GM10847 (cell line): ENCODE measurements around the gene KCNK10.

Experiments used
- POLR2A ChIP-seq: IDR thresholded peaks from 2 replicates; pipeline ENCODE4 v1.6.1; 2011; ENCODE audit not compliant: insufficient read length; ENCODE audit errors: extremely low read depth

Gene KCNK10

DNA sequence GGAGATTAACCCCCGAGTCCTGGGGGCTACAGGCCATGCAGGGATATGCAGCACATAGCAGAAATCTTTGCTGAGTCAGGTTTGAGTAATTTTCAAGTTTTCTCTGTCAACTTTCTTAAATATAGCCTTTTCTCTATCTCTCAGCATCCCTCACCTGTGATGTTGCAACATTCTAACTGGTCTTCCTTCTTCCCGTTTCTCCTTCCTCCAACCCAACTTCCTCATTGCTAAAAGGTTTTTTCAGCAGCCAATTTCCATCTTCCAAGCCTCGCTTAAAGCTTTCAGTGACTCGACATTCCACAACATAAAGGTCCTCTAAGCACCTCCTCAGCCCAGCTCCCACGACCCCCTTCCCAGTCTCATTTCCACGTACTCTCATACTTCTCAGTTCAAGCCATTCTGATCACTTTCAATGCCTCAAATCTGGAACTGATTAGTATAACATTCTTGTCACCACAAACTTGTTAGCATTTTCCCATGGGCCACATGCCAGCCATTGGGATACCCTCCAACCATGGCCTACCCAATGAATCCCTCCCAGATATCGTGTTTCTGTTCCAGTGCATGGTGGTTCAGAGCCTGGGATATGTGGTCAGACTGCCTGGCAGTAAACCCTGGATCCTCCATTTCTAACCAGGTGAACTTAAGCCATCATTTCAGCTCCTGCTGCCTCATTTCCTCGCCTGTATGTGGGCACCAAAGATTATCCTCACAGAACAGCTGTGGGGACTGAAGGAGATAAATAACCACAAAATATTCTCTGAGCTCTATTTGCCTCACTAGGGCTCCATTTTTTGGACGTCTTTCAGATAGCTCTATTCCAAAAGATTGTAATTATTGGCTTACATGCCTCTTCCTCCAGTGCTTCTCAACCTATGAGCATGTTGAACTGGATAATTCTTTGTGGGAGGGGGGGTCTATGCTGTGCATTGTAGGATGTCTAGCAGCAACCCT, 65.8 kb downstream of the KCNK10 start:
- TF ChIP-seq POLR2A = no peak

GRCh38 chr14:88255798-88256197, 67.3 kb downstream of the KCNK10 start:
- TF ChIP-seq POLR2A = no peak

GRCh38 chr14:88255196-88255595, 67.9 kb downstream of the KCNK10 start:
- TF ChIP-seq POLR2A = no peak

- TF ChIP-seq POLR2A = no peak
These were observed 70.6 kb downstream of the KCNK10 start for GRCh38 chr14:88252498-88252897.

DNA sequence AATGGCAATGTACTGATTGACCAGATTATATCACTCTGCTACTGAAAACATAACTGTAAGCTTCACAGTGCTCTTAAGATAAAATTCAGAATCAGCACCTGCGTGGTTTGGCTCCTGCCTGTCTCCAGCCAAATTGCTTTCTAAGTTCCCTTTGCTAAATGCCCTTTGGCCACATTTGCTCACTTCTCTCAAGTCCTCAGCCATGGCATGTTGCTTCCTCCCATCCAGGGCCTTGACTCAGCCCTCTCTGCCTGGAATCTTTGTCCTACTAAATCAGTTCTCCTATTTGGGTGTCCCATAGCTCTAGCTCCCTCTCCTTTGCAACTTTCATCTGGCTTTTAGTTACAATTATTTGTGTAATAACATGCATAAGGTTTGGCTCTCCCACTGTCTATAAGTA, 71.4 kb downstream of the KCNK10 start:
- no peak for TF ChIP-seq POLR2A

GRCh38 chr14:88249266-88249665, 73.8 kb downstream of the KCNK10 start:
- no peak for TF ChIP-seq POLR2A

GRCh38 chr14:88248606-88249005, 74.5 kb downstream of the KCNK10 start:
- no peak for TF ChIP-seq POLR2A

GRCh38 chr14:88247228-88247627, 75.8 kb downstream of the KCNK10 start:
- no peak for TF ChIP-seq POLR2A

DNA sequence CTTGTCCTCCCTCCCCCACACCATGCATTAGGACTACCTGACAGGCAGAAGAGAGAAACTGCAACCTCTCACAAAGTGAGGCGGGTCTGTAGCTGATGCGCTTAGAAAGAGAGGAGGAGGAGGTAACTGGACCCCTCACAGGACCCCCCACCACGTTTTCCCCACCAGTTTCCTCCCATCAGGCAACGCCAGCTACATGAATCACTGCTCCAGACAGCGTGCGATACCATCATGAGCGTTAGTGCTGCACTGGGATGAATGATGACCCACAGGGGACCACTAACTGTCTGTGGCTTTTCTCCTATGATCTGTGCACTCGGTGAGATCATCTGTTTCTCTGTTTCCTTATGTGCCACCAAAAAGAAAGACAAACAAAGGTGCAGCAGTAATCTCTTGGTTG, 77.7 kb downstream of the KCNK10 start:
- TF ChIP-seq POLR2A = no peak

DNA sequence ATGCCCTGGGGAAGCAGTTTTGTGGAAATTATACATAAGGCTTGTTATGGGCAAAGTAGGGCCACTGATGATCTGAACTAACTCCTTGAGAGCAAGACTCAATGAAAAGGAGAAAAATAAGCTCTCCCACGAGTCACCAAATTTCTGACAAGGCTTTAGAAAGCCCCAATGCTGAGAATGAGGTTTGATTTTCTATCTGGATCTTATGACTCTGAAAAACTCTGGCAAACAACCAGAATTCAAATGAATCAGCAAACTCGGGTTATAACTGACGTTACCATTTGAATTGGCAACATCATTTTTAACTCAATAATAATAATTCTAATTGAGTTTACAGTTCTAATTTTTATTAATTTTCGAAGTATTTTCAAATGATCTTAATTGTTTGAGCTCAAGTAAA, 79.1 kb downstream of the KCNK10 start:
- no peak for TF ChIP-seq POLR2A

DNA sequence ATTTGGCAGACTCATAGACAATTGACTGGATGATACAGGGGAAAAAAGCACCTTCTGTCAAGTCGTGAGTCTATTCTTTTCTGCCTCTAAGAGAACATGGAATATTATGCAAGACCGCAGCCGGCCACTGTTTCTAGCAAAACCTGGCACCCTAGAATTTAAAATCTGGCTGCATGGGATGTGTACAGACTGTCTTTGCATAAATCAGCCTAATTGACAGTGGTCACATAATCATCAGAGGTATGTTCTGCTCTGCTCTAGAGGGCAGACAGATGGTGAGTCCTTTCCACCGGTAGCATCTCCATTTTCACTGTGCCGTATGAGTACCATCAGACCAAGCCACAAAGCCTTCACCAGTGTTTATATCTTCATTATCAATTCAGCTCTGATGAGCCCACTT, 80.6 kb downstream of the KCNK10 start:
- TF ChIP-seq POLR2A = no peak

DNA sequence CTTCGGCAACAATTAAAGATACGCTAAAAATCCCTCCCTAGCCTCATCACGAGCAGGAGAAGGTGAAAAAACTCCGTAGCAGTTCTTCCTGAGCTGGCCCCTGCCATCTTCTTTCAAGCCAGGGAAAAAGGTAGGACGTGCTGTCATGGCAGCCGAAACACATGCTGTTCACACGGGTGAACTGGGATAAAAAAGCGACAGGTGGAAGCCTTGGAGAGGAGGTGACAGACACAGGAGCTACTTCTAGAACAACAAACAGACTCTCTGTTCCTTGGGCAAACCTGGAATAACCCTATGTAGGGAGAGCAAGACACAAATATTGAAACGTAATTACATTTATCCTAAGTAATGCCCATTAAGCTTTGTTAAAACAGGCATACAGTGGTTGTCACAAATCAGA, 81.3 kb downstream of the KCNK10 start:
- TF ChIP-seq POLR2A = no peak

GRCh38 chr14:88234442-88234841, 88.6 kb downstream of the KCNK10 start:
- no peak for TF ChIP-seq POLR2A

DNA sequence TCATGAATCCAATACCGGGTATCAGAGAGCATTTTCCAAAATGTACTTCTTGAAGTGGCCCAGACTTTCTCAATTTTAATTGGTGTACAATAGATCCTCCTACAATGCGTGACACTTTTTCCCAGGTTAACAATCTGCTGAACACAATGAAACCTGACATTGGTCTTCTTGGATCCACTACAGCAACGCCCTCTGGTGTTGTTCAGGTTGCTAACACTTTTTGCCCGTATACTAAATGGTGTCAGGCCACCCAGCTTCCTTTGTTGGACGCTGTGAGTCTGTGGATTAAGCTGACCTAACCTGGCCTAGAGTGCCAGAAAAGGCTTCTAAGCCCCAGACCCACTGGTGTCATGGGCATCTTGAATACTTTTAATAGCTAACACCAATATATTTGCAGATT, 89.2 kb downstream of the KCNK10 start:
- TF ChIP-seq POLR2A = no peak

- TF ChIP-seq POLR2A = no peak
These were observed 90.3 kb downstream of the KCNK10 start for GRCh38 chr14:88232771-88233170.

- TF ChIP-seq POLR2A = no peak
These were observed 91.5 kb downstream of the KCNK10 start for GRCh38 chr14:88231603-88232002.

DNA sequence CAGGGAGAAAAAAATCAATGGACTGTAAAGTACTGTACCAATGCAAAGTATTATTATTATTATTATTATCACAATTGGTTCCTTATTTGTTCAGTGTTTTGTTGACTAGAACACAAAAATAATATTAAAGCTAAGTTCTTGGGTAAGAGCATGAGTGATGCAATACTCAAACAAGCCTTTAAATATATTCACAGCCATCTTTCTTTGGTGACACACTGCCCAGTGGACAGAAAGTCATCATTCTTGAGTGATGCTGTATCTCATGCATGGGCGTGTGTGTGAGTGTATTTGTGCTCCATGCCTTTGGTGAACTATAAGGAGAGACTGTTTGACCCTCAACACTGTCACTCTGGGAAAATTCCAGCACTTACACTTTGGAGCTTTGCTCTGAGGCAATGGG, 93.6 kb downstream of the KCNK10 start:
- no peak for TF ChIP-seq POLR2A

- TF ChIP-seq POLR2A = no peak
These were observed 94.4 kb downstream of the KCNK10 start for GRCh38 chr14:88228522-88229236.
